Hepatocyte (in vitro differentiated cells): Measurements from ENCODE around the gene SF3B6.

Source experiments
- CTCF ChIP-seq: fragments of 200-600 bp; sonication (generic); IDR thresholded peaks from 2 replicates; pipeline ENCODE4 v1.5.1; 2016; ENCODE audit warnings: antibody characterized with exemption, mild to moderate bottlenecking; ENCODE audit not compliant: poor library complexity
- EZH2 ChIP-seq: fragments of 200-600 bp; sonication (generic); IDR thresholded peaks from 2 replicates; pipeline ENCODE4 v1.6.1; 2016; ENCODE audit warnings: antibody characterized with exemption, mild to moderate bottlenecking, borderline replicate concordance

GRCh38 chr2:24086241-24086640, 10.1 kb upstream of the SF3B6 start:
- no peak for TF ChIP-seq EZH2
- no peak for TF ChIP-seq CTCF
